Suppressor macrophage (primary cell): Measurements from ENCODE around the gene SLC37A3.
A peak's percentile ranks its signal among the peaks of the same experiment; 100 is the strongest.

Experiments used
- DNase-seq, 4 experiments: peaks; one replicate each; pipeline ENCODE4 v3.0.0-alpha.2; 2020 to 2022

Gene SLC37A3

GRCh38 chr7:140398821-140399220, 491 bp upstream of the SLC37A3 start:
- no peak for DNase-seq

GRCh38 chr7:140393756-140394306, 4.5 kb downstream of the SLC37A3 start:
- no peak for DNase-seq

- DNase-seq, result no peak
Measured at GRCh38 chr7:140391634-140392033, 6.7 kb downstream of the SLC37A3 start.

- peak; percentile 69 to 88 (median 80) for DNase-seq
Measured at GRCh38 chr7:140390466-140391190, 7.7 kb downstream of the SLC37A3 start.

GRCh38 chr7:140390034-140390433, 8.3 kb downstream of the SLC37A3 start:
- DNase-seq, result peak in 1 of 4 experiments; percentile 16

- DNase-seq, result no peak
Measured at GRCh38 chr7:140389445-140389844, 8.9 kb downstream of the SLC37A3 start.

- peak in 2 of 4 experiments; percentile 34 to 48 for DNase-seq
Measured at GRCh38 chr7:140384894-140385545, 13.3 kb downstream of the SLC37A3 start.

GRCh38 chr7:140383954-140384713, 14.2 kb downstream of the SLC37A3 start:
- no peak for DNase-seq

- no peak for DNase-seq
Measured at GRCh38 chr7:140375892-140376730, 22.2 kb downstream of the SLC37A3 start.

- DNase-seq, result no peak
Measured at GRCh38 chr7:140375323-140375722, 23.0 kb downstream of the SLC37A3 start.

- DNase-seq, result no peak
Measured at GRCh38 chr7:140369294-140369693, 29.0 kb downstream of the SLC37A3 start.

GRCh38 chr7:140367528-140367927, 30.8 kb downstream of the SLC37A3 start:
- no peak for DNase-seq

GRCh38 chr7:140364819-140365218, 33.5 kb downstream of the SLC37A3 start:
- peak; percentile 8 to 46 (median 36) for DNase-seq

- DNase-seq, result no peak
Measured at GRCh38 chr7:140360697-140361229, 37.6 kb downstream of the SLC37A3 start.

GRCh38 chr7:140358412-140359051, 39.8 kb downstream of the SLC37A3 start:
- DNase-seq, result peak; percentile 47 to 73 (median 61)

GRCh38 chr7:140358024-140358411, 40.3 kb downstream of the SLC37A3 start:
- no peak for DNase-seq

GRCh38 chr7:140350056-140350455, 48.3 kb downstream of the SLC37A3 start:
- DNase-seq, result no peak

GRCh38 chr7:140349144-140349771, 49.1 kb downstream of the SLC37A3 start:
- DNase-seq, result no peak

GRCh38 chr7:140348161-140348849, 50.0 kb downstream of the SLC37A3 start:
- no peak for DNase-seq

- no peak for DNase-seq
Measured at GRCh38 chr7:140347218-140347617, 51.1 kb downstream of the SLC37A3 start.
